NCI-H1436 (cell line): ENCODE data around the gene RPL27A.

ENCODE experiments used
- DNase-seq: peaks from one replicate; lab custom pipeline; 2025; lab: John Stamatoyannopoulos, UW

Gene RPL27A

GRCh38 chr11:8721609-8722500 lies 39.3 kb downstream of the RPL27A start:
- no peak for DNase-seq

- DNase-seq, result no peak
Observed at GRCh38 chr11:8722809-8723208, 40.2 kb downstream of the RPL27A start.

GRCh38 chr11:8723711-8724110 lies 41.1 kb downstream of the RPL27A start:
- no peak for DNase-seq

GRCh38 chr11:8724682-8725081 lies 42.1 kb downstream of the RPL27A start:
- no peak for DNase-seq

GRCh38 chr11:8726395-8726794 lies 43.8 kb downstream of the RPL27A start:
- DNase-seq, result no peak

- DNase-seq, result no peak
Observed at GRCh38 chr11:8728563-8728962, 46.0 kb downstream of the RPL27A start.

- no peak for DNase-seq
Observed at GRCh38 chr11:8729067-8729466, 46.5 kb downstream of the RPL27A start.

GRCh38 chr11:8729837-8730696 lies 47.5 kb downstream of the RPL27A start:
- DNase-seq, result no peak

- no peak for DNase-seq
Observed at GRCh38 chr11:8730697-8731020, 48.1 kb downstream of the RPL27A start.

- DNase-seq, result no peak
Observed at GRCh38 chr11:8731647-8732323, 49.2 kb downstream of the RPL27A start.

- DNase-seq, result no peak
Observed at GRCh38 chr11:8732324-8732670, 49.7 kb downstream of the RPL27A start.

- no peak for DNase-seq
Observed at GRCh38 chr11:8732748-8733241, 50.2 kb downstream of the RPL27A start.

GRCh38 chr11:8733852-8734251 lies 51.3 kb downstream of the RPL27A start:
- no peak for DNase-seq

GRCh38 chr11:8735094-8735493 lies 52.5 kb downstream of the RPL27A start:
- DNase-seq, result no peak

GRCh38 chr11:8739309-8739793 lies 56.8 kb downstream of the RPL27A start:
- no peak for DNase-seq
